GM19468 (cell line): Measurements from ENCODE around the gene SUGCT.
"Not testable (repeated sequence)": the region's sequence is repeated elsewhere in the genome, so short reads cannot be mapped to it uniquely, and the experiment has no call there.

Experiments
- ATAC-seq: cut with Tn5 transposase; IDR thresholded peaks from one replicate; pipeline ENCODE4 v1.9.1; 2021; ENCODE audit warnings: mild to moderate bottlenecking, moderate library complexity, moderate number of reproducible peaks; ENCODE audit not compliant: unreplicated experiment; ENCODE audit errors: extremely low read depth

Gene SUGCT

GRCh38 chr7:40640566-40640965, 505.8 kb downstream of the SUGCT start:
- ATAC-seq, result no peak

GRCh38 chr7:40641701-40642100, 506.9 kb downstream of the SUGCT start:
- no peak for ATAC-seq

DNA sequence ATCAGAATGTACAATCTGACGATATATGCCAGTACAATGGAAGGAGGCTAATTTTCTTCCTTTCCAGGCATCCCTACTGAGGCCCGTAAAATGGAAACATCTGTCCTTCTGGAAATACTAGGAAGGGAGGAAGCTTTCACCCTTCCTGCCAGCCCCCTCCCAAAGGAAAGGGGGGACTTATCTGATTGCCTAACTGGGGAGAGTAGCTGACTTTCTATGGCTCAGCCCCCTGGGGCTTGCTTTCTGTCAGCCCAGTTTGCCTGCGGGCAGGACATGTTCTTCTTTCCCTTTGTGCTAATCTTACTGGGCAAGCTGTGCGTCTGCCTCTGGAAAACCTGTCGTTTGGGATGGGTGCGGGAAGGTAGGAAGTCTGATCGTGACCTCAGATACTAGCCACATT, 508.9 kb downstream of the SUGCT start:
- ATAC-seq, result no peak

DNA sequence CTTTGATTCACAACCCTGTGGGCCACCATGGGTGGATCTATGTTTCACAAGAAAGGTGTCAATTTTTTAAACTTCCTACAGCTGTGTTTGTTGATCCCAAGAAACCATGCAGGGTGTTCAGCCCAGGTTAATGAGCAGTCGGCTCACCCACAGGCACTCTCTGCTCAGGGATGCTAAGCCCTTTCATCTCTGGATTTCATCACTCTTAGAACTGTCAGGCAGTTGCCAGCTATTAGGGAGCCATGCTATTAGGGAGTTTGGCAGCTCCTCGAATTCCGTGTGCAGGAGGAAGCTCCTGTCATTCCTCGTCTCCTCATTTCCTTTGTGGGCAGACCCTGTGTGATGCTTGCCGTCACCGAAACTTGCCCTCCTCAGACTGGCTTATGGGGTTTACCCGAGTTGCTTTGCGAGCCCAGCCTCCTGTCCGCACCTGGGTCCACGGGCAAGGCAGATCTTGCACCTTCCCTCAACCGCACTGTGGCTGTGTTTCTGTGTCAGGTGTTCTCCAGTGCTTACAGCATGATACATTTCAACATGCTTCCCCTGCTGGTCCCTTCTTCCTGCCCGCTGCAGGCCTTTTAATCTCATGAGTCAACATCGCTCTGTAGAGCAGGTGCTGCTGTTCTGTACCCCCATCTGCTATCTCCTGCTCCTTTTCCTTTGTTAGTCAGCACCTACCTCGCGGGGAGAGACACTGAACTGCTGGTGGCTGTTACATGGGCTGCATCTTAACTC, 509.8 kb downstream of the SUGCT start:
- ATAC-seq, result no peak

DNA sequence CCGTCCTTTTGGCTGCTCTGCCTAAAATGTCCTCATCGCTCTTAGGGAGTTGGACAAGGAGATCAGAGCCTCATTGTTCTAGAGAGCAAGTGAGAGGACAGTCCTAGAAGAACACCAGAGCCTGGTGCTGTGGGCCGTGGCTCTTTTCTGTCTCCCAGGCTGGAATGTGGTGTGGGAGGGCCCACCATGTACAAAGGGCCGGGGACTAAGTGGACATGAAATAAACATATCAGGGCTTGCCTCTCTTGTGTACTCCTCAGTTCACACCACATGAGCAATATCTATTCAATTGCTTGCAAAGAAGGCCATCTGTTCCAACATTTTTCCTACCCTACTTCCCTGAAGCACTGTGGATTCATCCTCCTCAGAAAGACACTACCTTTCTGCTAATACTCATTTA, 510.4 kb downstream of the SUGCT start:
- ATAC-seq, result no peak

DNA sequence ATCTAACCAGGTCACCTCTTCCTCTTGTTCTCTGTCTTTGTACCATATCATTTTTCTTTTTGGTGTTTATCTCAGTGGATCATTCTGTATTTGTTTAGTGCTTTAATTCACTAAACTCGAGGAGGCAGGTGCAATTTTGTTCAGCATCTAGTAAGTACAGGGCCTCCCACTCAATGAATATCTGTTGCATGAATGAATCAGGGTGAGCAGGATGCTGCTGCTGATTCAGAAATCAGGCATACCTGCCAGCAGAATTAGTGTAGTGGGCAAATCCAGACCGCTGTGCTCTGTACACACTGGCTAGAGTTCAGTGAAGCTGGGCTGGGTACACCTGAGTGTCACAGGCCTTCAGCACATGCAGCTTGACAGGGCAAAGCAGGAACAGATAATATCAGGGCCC, 511.9 kb downstream of the SUGCT start:
- no peak for ATAC-seq

GRCh38 chr7:40647719-40648118, 512.9 kb downstream of the SUGCT start:
- no peak for ATAC-seq

DNA sequence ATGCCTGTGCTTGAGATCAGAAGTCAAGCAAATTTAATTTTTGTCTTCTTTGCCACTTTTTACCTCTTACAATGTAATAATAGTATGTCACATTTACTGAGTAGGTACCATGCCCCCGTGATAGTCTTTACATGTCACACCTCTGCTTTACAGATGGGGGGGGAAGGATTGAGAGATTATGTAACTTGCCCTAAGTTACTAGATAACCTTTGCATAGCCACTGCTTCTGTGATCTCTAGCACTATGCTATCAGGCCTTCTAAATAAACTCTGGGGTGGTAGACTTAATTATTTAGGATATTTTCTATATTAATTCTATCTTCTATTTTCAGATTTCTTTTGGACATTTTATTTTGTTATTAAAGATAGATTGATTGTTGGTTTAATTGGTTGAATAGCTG, 514.4 kb downstream of the SUGCT start:
- no peak for ATAC-seq

GRCh38 chr7:40650903-40651302, 516.1 kb downstream of the SUGCT start:
- not testable (repeated sequence) for ATAC-seq

- ATAC-seq, result no peak
These were observed 519.4 kb downstream of the SUGCT start for GRCh38 chr7:40654171-40654570.

DNA sequence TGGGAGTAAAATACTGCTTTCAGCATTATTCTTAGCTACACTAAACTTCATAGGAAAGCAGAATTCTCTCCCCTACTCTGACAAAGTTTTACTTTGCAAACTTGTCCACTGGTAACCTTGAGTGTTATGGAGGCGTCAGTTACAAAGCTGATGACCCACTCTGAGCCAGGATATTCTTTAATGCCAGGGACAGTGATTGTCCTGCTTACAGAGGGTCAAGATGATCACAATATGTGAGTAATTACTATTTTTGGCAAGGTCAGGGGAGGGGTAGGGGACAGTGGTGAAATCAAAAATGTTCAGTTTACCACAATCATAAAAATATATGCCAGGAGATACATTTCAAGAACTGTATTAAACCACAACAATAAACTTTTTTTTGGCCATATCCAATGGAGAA, 520.6 kb downstream of the SUGCT start:
- no peak for ATAC-seq

GRCh38 chr7:40656349-40656748, 521.5 kb downstream of the SUGCT start:
- no peak for ATAC-seq

DNA sequence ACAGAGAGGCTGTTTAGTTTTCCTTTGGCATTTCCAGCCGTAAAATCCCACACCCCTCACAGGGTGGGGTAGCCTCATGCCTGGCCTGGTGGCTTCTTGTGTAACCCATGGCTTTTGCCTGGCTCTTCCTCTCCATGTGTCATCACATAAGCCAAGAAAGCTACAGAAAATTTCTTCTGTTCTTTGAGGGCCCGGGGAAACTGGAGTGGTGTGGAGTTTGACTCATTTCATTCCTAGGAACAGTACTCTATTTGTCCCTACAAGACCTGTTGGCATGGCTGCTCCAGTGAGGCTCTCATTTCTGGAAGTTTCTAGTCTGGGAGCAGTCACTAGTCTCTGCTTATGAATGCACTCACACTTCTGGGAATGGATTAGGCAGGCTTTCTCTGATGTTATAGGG, 523.9 kb downstream of the SUGCT start:
- no peak for ATAC-seq

- ATAC-seq, result no peak
These were observed 524.4 kb downstream of the SUGCT start for GRCh38 chr7:40659231-40659630.

DNA sequence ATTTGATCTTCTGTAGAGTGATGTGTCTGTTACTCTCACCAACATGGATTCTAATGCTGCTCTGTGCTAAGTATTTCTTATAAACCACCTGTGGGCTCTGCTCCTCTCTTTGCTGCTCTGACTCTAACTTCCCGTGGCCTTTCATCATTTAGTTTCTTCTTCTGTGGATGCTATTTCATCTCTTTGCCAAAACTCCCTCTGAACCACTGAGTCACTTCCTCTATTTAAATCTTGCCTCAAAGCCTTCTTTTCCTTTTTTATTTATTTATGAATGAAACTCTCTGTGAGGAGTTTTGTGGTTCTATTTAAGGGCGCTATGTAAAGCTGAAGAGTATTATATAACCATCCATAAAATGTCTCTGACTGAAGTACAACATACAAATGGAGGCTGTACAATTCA, 538.5 kb downstream of the SUGCT start:
- no peak for ATAC-seq

DNA sequence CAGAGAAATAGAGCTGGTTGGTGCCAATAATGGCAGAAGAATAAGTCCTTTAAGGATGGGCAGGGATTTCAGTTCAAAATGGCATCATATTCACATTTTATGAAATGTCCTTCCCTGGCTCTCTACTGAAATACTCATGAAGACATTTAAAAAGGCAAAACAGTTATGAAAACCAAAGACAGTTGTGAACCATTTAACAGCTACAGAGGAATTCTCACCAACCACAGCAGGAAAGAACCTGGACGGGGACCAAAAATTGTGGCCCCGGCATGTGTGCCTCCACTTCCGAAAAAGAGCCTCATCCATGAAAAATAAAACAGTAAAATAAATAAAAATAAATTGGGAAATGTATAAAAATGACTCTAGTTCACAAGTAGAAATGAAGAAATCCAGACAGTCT, 539.5 kb downstream of the SUGCT start:
- ATAC-seq, result no peak

- no peak for ATAC-seq
These were observed 540.9 kb downstream of the SUGCT start for GRCh38 chr7:40675741-40676140.

DNA sequence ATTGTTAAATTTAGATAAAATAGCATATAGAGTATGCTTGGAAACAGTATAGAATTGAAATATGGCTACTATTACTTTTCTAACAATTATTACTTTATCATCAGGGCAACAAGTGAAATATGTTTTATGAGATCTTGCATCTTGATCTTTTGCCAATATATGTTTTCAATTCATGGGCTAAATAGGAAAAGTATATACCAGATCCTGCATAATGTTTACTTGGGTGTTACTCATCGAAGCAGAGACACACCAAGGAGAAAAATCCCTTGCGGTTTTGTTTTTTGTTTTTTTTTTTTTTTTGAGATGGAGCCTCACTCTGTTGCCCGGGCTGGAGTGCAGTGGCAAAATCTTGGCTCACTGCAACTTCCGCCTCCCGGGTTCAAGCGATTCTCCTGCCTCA, 541.4 kb downstream of the SUGCT start:
- ATAC-seq, result no peak

DNA sequence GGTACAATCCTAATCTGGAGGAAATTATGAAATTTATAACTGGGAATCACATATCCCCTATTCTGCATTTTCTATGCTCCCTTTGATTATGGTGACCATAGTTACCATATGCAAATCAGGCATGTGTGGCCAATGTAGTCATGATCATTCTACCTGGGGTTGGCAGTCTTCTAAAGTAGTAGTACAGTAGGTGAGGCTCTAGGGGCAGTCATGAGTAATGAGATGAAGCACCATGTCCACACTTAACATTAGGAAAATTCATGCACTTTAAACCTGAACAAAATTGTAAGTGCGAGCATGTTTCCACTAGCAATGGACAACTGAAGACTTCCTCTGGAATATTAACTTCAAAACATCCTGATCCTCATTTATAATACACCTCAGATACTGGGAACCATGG, 545.9 kb downstream of the SUGCT start:
- ATAC-seq, result peak; percentile 58

DNA sequence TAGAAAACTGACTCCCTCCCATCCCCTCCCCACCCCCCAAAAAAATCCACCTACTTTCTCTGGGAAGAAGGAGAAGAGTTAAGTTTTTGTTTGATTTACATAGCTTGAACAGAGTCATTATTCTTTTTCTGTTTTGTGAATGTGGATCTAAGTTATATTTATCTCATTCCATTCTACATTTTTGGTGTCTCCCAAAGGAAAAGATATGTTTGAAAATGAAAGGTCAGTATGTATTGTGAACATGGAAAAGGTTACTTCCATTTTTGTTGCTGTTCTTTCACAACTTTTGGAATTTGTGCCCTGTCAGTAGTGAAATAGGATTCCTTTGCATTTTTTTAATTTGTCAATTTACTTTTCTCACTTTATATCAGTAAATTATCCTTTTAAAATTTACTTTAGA, 547.9 kb downstream of the SUGCT start:
- ATAC-seq, result no peak

GRCh38 chr7:40694026-40694809, 559.4 kb downstream of the SUGCT start:
- no peak for ATAC-seq

- ATAC-seq, result no peak
These were observed 560.2 kb downstream of the SUGCT start for GRCh38 chr7:40694991-40695390.
